GM18502 (cell line): ENCODE data around the gene HAUS7.

Source experiments
- ATAC-seq: cut with Tn5 transposase; IDR thresholded peaks from one replicate; pipeline ENCODE4 v1.9.1; 2021; ENCODE audit warnings: mild to moderate bottlenecking; ENCODE audit not compliant: unreplicated experiment, poor library complexity

HAUS7 gene

DNA sequence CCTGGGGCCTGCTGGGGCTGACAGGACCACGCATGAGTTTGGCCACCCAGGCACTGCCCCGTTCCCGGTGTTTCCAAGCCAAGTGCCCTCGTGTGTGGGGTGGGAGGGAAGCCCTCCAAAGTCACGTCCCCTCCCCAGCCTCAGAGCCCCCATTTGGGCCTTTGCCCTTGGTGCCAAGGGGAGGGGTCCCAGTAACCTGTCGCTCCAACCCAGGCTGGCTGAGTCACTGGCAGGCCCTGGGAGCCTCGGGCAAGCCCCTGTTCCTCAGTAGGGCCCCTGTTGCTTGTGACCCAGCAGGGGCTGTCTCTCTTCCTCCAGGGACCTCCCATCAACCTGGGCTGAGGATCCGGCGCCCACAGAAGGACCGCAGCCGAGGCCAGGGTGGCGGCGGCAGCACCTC is 10.7 kb upstream of the HAUS7 start:
- no peak for ATAC-seq

GRCh38 chrX:153478746-153479145 is 8.4 kb upstream of the HAUS7 start:
- no peak for ATAC-seq

- no peak for ATAC-seq
Observed at GRCh38 chrX:153477901-153478300, 7.5 kb upstream of the HAUS7 start.

- ATAC-seq = no peak
Observed at GRCh38 chrX:153477364-153477857, 7.0 kb upstream of the HAUS7 start.

DNA sequence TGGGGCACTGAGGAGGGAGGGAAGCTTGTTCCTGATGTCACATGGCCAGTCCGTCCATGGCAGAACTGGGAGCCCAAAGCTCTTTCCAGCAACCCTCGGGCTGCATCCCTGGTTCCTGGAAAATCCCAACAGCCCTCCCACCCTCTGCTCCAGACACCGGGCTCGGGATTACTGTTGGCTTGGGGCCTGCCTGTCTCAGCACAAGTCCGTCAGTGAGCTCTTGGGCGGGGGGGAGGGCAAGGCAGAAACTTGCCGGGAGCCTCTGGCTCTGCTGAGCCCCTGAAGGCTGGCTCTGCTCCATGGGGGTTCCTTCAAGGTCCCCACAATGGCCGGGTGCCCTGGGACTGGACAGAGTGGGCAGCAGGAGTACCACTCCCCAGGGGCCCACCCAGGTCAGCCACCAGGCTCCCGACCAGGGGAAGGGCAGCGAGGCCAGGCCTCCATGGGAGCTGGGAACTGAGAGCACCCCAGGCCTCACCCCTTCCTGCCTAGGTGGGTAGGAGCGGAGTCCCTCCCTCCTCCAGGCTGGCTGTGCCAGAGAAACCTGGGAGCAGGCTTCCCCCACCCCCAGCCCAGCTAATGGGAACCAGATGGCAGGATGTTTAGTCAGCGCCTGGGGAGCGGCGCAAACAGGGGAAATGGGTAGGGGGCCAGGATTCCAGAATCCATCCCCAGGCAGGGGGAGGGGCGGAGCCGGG is 6.4 kb upstream of the HAUS7 start:
- no peak for ATAC-seq

DNA sequence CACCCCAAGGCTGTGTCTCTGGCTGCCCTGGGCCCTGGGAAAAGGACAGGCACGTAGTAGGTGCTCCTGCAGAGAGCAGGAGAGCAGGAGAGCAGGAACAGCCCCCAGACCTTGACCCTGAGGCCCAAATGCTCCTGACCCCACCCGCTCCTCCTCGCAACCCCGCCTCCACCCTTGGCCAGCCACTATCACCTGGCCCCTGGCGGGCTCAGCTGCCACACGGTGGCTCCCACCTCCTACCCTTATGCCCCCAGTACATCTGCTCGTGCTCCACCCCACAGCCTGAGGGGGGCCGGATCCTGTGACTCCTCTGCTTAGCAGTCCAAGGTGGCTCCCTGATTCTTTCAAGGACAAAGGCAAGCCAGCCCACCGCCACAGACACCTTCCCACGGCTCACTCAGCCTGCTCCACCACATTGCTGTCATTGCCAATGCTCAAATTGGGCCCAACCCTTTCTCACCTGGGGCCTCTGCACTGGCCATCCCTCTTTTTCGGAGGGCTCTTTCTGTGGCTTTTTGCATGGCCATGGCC is 5.4 kb upstream of the HAUS7 start:
- ATAC-seq = no peak

- ATAC-seq = no peak
Observed at GRCh38 chrX:153475271-153475670, 4.9 kb upstream of the HAUS7 start.

GRCh38 chrX:153474718-153475117 is 4.3 kb upstream of the HAUS7 start:
- ATAC-seq = no peak

- ATAC-seq = no peak
Observed at GRCh38 chrX:153474266-153474665, 3.9 kb upstream of the HAUS7 start.

DNA sequence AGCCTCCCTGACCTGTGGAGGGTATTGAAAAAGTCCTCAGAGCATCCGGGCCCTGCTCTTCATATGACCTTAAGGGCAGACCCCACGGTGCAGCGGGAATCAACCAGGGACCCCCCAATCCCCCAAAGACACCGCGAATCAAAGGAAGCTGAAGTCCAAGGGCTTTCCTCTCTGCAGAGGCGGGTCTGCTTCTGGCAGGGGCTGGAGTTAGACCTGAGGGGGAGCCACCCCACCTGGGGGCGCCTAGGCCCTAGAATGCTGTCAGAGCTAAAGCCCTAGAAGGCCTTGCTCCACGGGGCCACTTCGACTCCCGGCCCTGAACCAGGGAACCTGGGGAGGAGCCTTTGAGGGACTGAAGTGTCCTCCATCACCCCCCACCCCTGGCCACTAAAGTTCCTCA is 2.8 kb upstream of the HAUS7 start:
- no peak for ATAC-seq

DNA sequence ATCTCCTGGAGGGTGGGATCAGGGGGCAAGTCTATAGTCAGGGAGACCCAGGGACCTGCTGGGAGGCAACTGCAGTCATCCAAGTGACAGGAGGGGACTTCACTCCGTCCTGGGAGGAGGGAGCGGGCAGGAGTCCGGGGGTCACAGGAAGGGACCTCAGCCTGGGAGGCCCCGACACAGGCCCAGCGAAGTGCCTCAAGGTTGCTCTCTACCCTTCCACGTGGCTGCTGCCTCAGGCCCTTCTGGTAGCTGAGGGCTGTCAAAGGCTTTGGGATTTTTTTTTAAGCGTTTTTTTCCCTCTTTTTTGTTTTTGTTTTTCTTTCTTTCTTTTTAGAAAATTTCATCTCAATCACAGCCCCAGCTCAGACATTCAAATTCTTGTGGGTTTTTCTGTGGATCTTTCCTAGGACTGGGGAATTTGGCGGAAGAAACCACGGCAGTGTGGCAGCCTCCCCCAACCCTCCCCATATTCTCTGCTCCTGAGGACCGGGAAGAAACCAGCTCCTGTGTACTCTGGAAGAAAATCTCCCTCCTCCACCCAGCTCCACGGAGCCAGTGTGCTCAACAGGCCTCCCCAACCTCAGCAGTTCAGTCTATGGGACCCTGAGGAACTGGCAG is 1.4 kb upstream of the HAUS7 start:
- ATAC-seq = no peak

GRCh38 chrX:153469811-153470410 is 465 bp downstream of the HAUS7 start:
- ATAC-seq = peak; percentile 40

- ATAC-seq = no peak
Observed at GRCh38 chrX:153468008-153468580, 2.3 kb downstream of the HAUS7 start.

DNA sequence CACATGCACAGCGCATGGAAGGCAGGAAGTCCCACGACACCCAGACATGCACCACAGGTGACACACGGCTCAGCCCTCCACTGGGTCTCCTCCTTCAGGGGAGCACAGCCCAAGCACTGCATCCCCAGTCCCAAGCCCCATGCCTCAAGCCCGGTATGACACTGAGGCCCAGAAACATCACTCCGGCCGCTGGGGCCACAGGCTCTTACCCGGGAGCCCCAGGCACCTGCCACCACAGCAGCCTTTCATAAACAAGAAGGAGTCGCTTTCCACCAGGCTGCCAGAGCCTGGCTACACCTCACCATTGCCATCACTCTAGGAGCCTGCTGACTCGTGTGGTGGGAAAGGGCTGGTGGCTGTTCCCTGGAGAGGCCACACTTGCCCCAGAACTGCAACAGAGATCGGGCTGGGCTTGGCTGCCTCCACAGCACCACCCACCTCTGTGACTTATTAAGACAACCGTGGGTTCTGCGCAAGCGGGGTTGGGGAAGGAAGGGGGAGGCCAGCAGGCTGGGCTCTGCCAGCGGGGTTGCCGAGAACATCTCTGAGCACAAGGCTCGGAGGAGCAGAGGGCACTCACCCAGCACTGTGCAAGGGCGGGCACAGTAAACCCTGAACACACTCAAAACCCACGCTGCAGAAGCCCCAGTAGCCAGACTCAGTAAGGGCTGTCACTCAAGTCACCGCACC is 4.5 kb downstream of the HAUS7 start:
- no peak for ATAC-seq

DNA sequence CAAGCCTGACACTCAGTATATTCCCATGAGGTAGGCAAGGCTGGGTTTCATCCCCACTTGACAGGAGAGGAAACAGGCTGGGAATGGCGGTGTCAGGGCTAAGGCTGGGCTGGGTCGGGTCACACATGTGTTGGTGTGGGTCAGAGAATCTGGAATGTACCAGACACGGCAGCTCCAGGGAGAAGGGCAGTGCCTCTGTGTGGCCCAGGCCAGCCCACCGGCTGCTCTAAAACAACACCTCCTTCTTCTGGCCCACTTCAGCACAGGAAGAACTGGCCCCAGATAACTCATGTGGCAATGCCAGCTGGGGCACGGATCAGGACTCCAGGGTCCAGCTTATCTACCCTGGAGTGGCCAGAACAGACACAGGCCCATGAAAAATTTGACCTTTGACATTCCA is 6.3 kb downstream of the HAUS7 start:
- no peak for ATAC-seq

DNA sequence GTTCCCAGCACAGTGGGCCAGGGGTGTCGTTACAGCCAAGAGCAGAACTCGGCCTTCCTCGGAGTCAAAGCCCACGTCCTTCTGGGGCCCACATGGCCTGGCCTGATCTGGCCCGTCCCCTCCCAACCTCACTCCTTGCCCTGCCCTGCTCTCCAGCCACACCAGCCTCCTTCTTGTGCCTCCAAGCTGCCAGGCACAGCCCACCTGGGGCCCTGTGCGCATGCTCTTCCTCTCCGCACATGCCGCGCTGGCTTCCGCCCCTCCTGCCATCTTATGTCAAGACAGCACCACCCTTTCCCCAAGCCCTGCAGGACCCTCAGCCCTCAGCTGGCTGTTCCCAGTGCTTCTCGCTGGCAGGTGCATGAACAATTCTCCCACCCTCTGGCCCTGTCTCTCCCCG is 6.8 kb downstream of the HAUS7 start:
- ATAC-seq = no peak

DNA sequence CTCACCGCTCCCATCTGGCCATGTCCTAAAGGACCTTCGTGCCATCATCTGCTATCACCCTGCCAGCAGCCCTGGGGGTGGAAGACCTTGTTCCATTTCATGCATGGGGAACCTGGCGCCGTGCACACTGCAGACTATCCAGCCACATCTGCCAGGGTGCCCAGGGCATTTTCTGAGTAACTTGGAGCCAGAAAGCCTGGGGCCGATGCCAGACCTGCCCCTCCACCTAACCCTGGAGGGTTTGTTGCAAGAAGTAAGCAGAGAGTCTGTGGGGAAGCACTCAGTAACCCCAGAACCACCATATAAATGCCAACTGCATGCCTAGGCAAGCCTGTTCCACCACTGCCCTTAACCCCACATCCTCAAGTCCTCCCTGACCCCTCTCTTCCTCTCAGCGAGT is 7.3 kb downstream of the HAUS7 start:
- no peak for ATAC-seq

DNA sequence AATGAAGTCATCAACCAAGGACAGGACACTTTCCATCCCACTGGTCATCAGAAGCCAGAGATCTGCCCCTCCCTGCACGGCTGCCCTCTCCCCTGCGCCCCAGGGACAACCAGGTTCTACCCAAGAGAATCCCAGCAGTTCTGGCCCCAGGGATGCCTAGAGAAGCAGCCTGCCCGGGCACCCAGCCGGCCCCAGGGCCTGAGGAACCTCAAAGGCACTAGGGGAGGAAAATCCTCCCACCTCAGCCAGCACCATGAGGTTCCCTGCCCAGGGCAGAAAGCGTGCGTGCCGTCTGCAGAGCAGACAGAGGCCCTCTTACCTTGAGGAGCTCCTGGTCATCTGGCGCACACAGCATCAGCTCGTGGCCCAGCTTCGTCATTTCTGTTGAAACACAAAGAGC is 8.1 kb downstream of the HAUS7 start:
- ATAC-seq = no peak

- no peak for ATAC-seq
Observed at GRCh38 chrX:153460826-153461225, 9.6 kb downstream of the HAUS7 start.

DNA sequence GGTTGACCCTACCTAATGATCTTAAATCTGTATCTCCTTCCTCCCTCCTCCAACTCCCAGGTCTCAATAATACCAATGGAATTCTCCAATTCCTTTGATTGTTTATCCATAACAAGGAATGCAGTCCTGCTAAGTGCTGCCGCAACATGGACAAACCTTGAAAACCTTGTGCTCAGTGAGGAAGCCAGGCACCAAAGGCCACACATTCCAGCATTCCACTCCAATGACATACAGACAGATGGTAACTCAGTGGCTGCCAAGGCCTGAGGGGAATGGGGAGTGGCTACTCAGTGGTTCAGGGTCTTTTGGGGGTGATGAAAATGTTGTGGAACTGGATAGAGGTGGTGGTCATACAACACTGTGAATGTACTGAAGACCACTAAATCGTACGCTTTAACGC is 10.4 kb downstream of the HAUS7 start:
- no peak for ATAC-seq

DNA sequence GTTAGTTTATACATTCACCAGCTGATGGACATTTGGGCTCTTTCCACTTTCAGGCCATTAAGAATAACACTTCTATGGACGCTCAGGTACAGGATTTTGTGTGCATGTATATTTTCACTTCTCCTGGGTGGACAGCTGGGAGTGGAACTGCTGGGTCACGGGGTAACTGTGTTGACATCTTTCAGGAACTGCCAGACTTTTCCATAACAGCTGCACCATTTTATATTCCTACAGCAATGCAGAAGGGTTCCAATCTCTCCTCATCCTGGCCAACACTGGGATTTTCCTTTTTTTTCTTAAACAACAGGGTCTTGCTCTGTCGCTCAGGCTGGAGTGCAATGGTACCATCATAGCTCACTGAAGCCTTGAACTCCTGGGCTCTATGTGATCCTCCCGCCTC is 11.9 kb downstream of the HAUS7 start:
- ATAC-seq = no peak
